ENCODE results near the gene CD1C.
"Not testable (repeated sequence)": the region's sequence is repeated elsewhere in the genome, so short reads cannot be mapped to it uniquely, and the experiment has no call there.

CD1C gene

GRCh38 chr1:158289811-158290210, at the start of gene CD1C:
Gene CD1C (plus strand): TSS chr1:158289923. CDS start chr1:158290065, 142 bp downstream.
- DNase-seq = no peak

GRCh38 chr1:158246650-158247049, 43.1 kb upstream of the CD1C start:
- no peak for DNase-seq

GRCh38 chr1:158248118-158248517, 41.6 kb upstream of the CD1C start:
- no peak for DNase-seq

- no peak for DNase-seq
These were observed 41.0 kb upstream of the CD1C start for GRCh38 chr1:158248771-158249170.

- no peak for DNase-seq
These were observed 40.1 kb upstream of the CD1C start for GRCh38 chr1:158249646-158250045.

- DNase-seq = no peak
These were observed 38.6 kb upstream of the CD1C start for GRCh38 chr1:158251163-158251562.

- no peak for DNase-seq
These were observed 34.1 kb upstream of the CD1C start for GRCh38 chr1:158255656-158256055.

- DNase-seq = not testable (repeated sequence)
These were observed 33.0 kb upstream of the CD1C start for GRCh38 chr1:158256747-158257146.

GRCh38 chr1:158257888-158258287, 31.8 kb upstream of the CD1C start:
- DNase-seq = no peak

GRCh38 chr1:158259117-158259516, 30.6 kb upstream of the CD1C start:
- no peak for DNase-seq

- DNase-seq = no peak
These were observed 17.0 kb upstream of the CD1C start for GRCh38 chr1:158272681-158273080.

GRCh38 chr1:158274797-158275196, 14.9 kb upstream of the CD1C start:
- DNase-seq = no peak

GRCh38 chr1:158282421-158282820, 7.3 kb upstream of the CD1C start:
- DNase-seq = not testable (repeated sequence)

- no peak for DNase-seq
These were observed 5.8 kb upstream of the CD1C start for GRCh38 chr1:158283965-158284364.

GRCh38 chr1:158285756-158286241, 3.9 kb upstream of the CD1C start:
- no peak for DNase-seq

- DNase-seq = no peak
These were observed 3.2 kb upstream of the CD1C start for GRCh38 chr1:158286487-158286886.

- DNase-seq = no peak
These were observed 2.8 kb upstream of the CD1C start for GRCh38 chr1:158286941-158287346.

- DNase-seq = no peak
These were observed 660 bp downstream of the CD1C start for GRCh38 chr1:158290321-158290844.

- no peak for DNase-seq
These were observed 6.1 kb downstream of the CD1C start for GRCh38 chr1:158295791-158296190.

- DNase-seq = no peak
These were observed 20.9 kb downstream of the CD1C start for GRCh38 chr1:158310623-158311022.

GRCh38 chr1:158311066-158311465, 21.3 kb downstream of the CD1C start:
- no peak for DNase-seq

- no peak for DNase-seq
These were observed 34.1 kb downstream of the CD1C start for GRCh38 chr1:158323866-158324265.

GRCh38 chr1:158324395-158324794, 34.7 kb downstream of the CD1C start:
- no peak for DNase-seq

GRCh38 chr1:158327481-158327880, 37.8 kb downstream of the CD1C start:
- no peak for DNase-seq

GRCh38 chr1:158328426-158328825, 38.7 kb downstream of the CD1C start:
- no peak for DNase-seq

GRCh38 chr1:158329300-158329699, 39.6 kb downstream of the CD1C start:
- DNase-seq = no peak
